K562 (cell line): ENCODE results near the gene GEN1. TPM values are rescaled to one million over a fixed set of nuclear protein-coding genes. Genes with fewer than 3 reads are reported as not detected.
A peak's percentile ranks its signal among the peaks of the same experiment; 100 is the strongest.

Experiments used
- CHD4 ChIP-seq: fragments of 200-600 bp; sonication (generic); IDR thresholded peaks from 3 replicates; pipeline ENCODE4 v1.6.1; 2012; ENCODE audit warnings: low read depth, mild to moderate bottlenecking, mixed read lengths, low read length, inconsistent platforms; ENCODE audit not compliant: insufficient read depth, insufficient replicate concordance, poor library complexity, severe bottlenecking
- E2F1 ChIP-seq: sonication (generic); formaldehyde crosslinking; IDR thresholded peaks from 2 replicates; pipeline ENCODE4 v1.8.1; 2023; ENCODE audit warnings: mild to moderate bottlenecking, missing genetic modification reagents, moderate library complexity
- ELK3 ChIP-seq: fragments of 450-650 bp; formaldehyde crosslinking; IDR thresholded peaks from 2 replicates; pipeline ENCODE4 v1.4.0; 2020; ENCODE audit warnings: mild to moderate bottlenecking
- FOXM1 ChIP-seq, 2 experiments: fragments of 450-650 bp in 1 of 2; sonication (generic) in 1 of 2; formaldehyde crosslinking in 1 of 2; IDR thresholded peaks; 2 replicates each; pipeline versions ENCODE4 v1.6.1 to v1.9.0; 2017 to 2022; ENCODE audit warnings: low read depth in 2 of 2, mild to moderate bottlenecking in 2 of 2, missing genetic modification reagents in 1 of 2, moderate library complexity in 1 of 2
- HNRNPLL ChIP-seq: fragments of 200-400 bp; formaldehyde crosslinking; IDR thresholded peaks from 2 replicates; pipeline ENCODE4 v1.6.1; 2017; ENCODE audit warnings: low read length, low read depth, mild to moderate bottlenecking; ENCODE audit not compliant: poor library complexity, severe bottlenecking
- JUN ChIP-seq, 2 experiments: sonication (generic) in 1 of 2; formaldehyde crosslinking in 1 of 2; IDR thresholded peaks; 2 replicates each; pipeline versions ENCODE4 v1.6.1 to v1.8.0; 2012 to 2022; ENCODE audit warnings: borderline replicate concordance in 2 of 2, mild to moderate bottlenecking in 2 of 2, improper control_type of control experiment in 1 of 2, low read depth in 1 of 2, low read length in 1 of 2, missing genetic modification reagents in 1 of 2
- KDM1A ChIP-seq, 2 experiments: fragments of 450-650 bp; IDR thresholded peaks; 2 replicates each; pipeline ENCODE4 v1.6.1; 2016; ENCODE audit warnings: mild to moderate bottlenecking in 2 of 2
- KDM4B ChIP-seq, 2 experiments: fragments of 450-650 bp in 1 of 2; sonication (generic) in 1 of 2; IDR thresholded peaks; 2 replicates each; pipeline ENCODE4 v1.6.1; 2016 to 2017; ENCODE audit warnings: borderline replicate concordance in 2 of 2, antibody characterized with exemption in 1 of 2, low read depth in 1 of 2, mild to moderate bottlenecking in 1 of 2
- MLLT1 ChIP-seq, 2 experiments: fragments of 450-650 bp; IDR thresholded peaks; 2 replicates each; pipeline ENCODE4 v1.6.1; 2016
- NFATC3 ChIP-seq: fragments of 450-650 bp; IDR thresholded peaks from 2 replicates; pipeline ENCODE4 v1.6.1; 2017; ENCODE audit warnings: mild to moderate bottlenecking
- PHB2 ChIP-seq: fragments of 450-650 bp; IDR thresholded peaks from 2 replicates; pipeline ENCODE4 v1.6.1; 2017; ENCODE audit warnings: low read depth
- POLR2B ChIP-seq: fragments of 450-650 bp; IDR thresholded peaks from 2 replicates; pipeline ENCODE4 v1.6.1; 2018; ENCODE audit warnings: low read depth; ENCODE audit not compliant: partially characterized antibody
- SETDB1 ChIP-seq: IDR thresholded peaks from one replicate; pipeline ENCODE4 v1.6.1; 2012; ENCODE audit warnings: low read length, control low read depth, inconsistent platforms
- SMARCB1 ChIP-seq: IDR thresholded peaks from 2 replicates; pipeline ENCODE4 v1.6.1; 2011; ENCODE audit warnings: improper control_type of control experiment, low read depth; ENCODE audit not compliant: insufficient read length
- SNIP1 ChIP-seq: fragments of 450-650 bp; IDR thresholded peaks from 2 replicates; pipeline ENCODE4 v1.7.1; 2017; ENCODE audit warnings: low read depth, mild to moderate bottlenecking
- SRSF9 ChIP-seq: fragments of 200-400 bp; formaldehyde crosslinking; IDR thresholded peaks from 2 replicates; pipeline ENCODE4 v1.6.1; 2017; ENCODE audit warnings: low read depth, low read length, borderline replicate concordance
- TAF9B ChIP-seq: fragments of 450-650 bp; IDR thresholded peaks from 2 replicates; pipeline ENCODE4 v1.6.1; 2018; ENCODE audit warnings: mild to moderate bottlenecking; ENCODE audit not compliant: partially characterized antibody
- ZBTB49 ChIP-seq: sonication (generic); formaldehyde crosslinking; IDR thresholded peaks from 2 replicates; pipeline ENCODE4 v1.8.0; 2022; ENCODE audit warnings: missing genetic modification reagents, mild to moderate bottlenecking, borderline replicate concordance
- ZKSCAN1 ChIP-seq: fragments of 150-350 bp; IDR thresholded peaks from 2 replicates; pipeline ENCODE4 v1.6.1; 2016; ENCODE audit warnings: low read depth, low read length
- ZNF197 ChIP-seq: fragments of 200-800 bp; sonication (Bioruptor generic); IDR thresholded peaks from 2 replicates; pipeline ENCODE4 v1.6.1; 2016; ENCODE audit warnings: low read depth, missing genetic modification characterization, missing compliant biosample characterization
- ZNF778 ChIP-seq: fragments of 450-650 bp; formaldehyde crosslinking; IDR thresholded peaks from 2 replicates; pipeline ENCODE4 v1.4.0; 2020; ENCODE audit warnings: mild to moderate bottlenecking, moderate library complexity
- polyA plus RNA-seq, 8 experiments: library from polyadenylated mRNA; depleted of rRNA in 4 of 8; stranded (reverse) in 5 of 8; unstranded in 3 of 8; fragments of >200 nt; fragmentation: Nextera tagmentation in 2 of 8; fragmentation: Illumina TruSeq in 1 of 8; extraction: Ambion mirVana in 2 of 8; extraction: Trizol in 1 of 8; gene quantifications; 2 replicates each; pipeline versions ENCODE4 v1.2.1 to v1.2.3, GENCODE V29; 2011 to 2014; ENCODE audit warnings: inconsistent platforms in 1 of 8, missing spikeins in 1 of 8
- total RNA-seq, 7 experiments: library from RNA; depleted of rRNA in 6 of 7; stranded (reverse); fragments of >200 nt in 6 of 7; fragmentation: Illumina TruSeq in 2 of 7; extraction: Trizol in 2 of 7; gene quantifications; 2 replicates each; pipeline versions ENCODE4 v1.2.1 to v1.2.3, GENCODE V29; 2011 to 2021; ENCODE audit warnings: low replicate concordance in 1 of 7

GEN1 gene
- total and polyA plus RNA-seq, 9 of the 15 experiments (the other 6 are each of a cell fraction or from before 2014, with no cell fraction given) = 8.6 to 39.7 (median 24.5) TPM

DNA sequence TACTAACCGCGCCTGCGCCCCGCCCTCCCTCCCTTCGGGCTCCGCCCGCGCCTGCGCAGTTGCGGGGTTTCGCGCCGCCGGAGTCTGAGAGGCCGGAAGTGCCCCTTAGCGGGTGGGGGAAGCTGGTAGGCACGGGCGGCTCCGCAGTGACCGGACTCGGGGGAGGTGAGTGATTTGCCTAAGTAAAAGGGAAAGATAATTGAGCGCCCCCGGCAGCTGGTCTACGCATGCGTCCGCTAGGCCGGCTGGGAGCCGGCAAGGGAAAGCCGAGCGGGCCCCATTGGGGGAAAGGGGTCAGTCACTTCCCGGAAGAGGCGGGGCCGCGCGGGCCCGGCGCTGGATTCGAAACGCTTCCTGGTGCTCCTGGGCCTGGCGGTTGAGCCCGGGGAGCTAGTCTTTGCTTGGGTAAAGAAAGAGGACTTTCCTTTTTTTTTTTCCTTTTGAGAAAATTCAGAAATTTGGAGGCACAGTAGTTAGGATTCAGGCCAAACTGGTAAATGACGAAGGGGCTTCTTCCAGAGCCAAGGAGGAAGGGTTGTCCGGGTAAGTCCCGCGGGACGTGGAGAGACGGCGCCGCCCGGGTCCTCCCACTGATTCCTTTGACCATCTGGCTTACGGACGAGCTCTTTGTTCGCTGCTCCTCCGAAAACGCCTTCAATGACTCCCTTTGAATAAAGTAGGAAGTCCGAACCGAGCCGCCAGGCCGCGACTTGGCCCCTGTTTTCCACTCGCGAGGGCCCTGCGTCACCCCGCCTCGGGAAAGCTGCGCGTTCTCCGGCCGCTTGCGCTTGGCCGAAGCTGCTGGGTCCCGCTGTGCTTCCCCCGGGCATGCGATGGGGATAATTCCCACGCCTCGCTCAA, at the start of gene GEN1, which contains the start of gene SMC6 (continued):
- TF ChIP-seq FOXM1 (IDR thresholded peaks at IDR 0.05; ENCODE audit: low read depth) (peak; percentile 36), FOXM1 (CRISPR knock-in tag; IDR thresholded peaks at IDR 0.05; ENCODE audit: low read depth) (no peak), NFATC3 (no peak), SNIP1 (no peak), ZKSCAN1 (no peak), SETDB1 (no peak), E2F1 (CRISPR knock-in tag) (no peak), ZNF197 (CRISPR knock-in tag) (no peak), MLLT1 (IDR thresholded peaks at IDR 0.05) (no peak), ZBTB49 (CRISPR knock-in tag) (no peak), ZNF778 (CRISPR knock-in tag) (no peak), TAF9B (peak; percentile 45), SMARCB1 (no peak), PHB2 (no peak), CHD4 (no peak), KDM4B (IDR thresholded peaks at IDR 0.05; ENCODE audit: borderline replicate concordance in 2 of 2, low read depth in 1 of 2) (peak in 1 of 2 experiments; percentile 67; a peak in 1 of 4 replicates), SRSF9 (no peak), ELK3 (CRISPR knock-in tag) (no peak), KDM1A (IDR thresholded peaks at IDR 0.05) (no peak), JUN (IDR thresholded peaks at IDR 0.05; ENCODE audit: borderline replicate concordance, low read depth, low read length) (no peak), JUN (CRISPR knock-in tag; IDR thresholded peaks at IDR 0.05; ENCODE audit: borderline replicate concordance) (no peak), POLR2B (peak; percentile 20), HNRNPLL (peak; percentile 66)
